GM12801 (cell line): ENCODE data around the gene CCT3.

Experiments
- TF ChIP-seq, protein P1 (sequence below): IDR thresholded peaks from one replicate; pipeline ENCODE4 v1.5.1; 2011; ENCODE audit warnings: control low read depth; ENCODE audit not compliant: insufficient read length; ENCODE audit errors: extremely low read depth

Gene CCT3

DNA sequence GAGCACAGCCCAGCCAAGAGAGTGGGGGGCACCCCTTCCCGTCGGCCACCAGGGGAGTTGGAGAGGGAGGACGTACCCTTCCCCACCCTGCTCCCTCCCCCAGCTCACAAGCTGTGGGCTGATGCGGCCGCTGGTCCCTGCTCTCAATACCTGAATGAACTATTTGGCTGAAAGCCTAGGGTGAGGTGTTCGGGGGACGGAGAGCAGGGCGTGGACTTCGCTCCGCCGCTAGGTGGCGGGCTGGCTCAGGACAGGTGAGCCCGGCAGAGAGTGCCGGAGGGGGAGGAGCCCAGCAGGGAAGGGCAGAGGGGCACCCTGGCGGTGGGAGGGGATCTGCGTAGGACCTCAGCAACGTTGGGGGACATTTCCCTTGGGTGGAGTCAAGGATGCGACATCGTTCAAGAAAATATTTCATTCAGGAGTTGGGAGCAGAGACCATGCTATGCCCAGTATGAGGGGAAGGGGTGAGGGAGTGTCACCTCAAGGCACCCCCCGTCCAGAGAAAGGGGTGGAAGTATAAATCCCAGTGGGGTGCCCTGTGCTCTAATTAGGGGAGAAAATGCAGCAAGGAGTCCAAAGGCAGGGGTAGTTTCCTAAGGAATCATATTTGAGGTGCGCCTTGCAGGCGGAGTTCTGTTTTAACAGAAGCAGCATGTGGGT is 18.9 kb upstream of the CCT3 start:
- TF ChIP-seq, protein P1, sequence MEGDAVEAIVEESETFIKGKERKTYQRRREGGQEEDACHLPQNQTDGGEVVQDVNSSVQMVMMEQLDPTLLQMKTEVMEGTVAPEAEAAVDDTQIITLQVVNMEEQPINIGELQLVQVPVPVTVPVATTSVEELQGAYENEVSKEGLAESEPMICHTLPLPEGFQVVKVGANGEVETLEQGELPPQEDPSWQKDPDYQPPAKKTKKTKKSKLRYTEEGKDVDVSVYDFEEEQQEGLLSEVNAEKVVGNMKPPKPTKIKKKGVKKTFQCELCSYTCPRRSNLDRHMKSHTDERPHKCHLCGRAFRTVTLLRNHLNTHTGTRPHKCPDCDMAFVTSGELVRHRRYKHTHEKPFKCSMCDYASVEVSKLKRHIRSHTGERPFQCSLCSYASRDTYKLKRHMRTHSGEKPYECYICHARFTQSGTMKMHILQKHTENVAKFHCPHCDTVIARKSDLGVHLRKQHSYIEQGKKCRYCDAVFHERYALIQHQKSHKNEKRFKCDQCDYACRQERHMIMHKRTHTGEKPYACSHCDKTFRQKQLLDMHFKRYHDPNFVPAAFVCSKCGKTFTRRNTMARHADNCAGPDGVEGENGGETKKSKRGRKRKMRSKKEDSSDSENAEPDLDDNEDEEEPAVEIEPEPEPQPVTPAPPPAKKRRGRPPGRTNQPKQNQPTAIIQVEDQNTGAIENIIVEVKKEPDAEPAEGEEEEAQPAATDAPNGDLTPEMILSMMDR: no peak

DNA sequence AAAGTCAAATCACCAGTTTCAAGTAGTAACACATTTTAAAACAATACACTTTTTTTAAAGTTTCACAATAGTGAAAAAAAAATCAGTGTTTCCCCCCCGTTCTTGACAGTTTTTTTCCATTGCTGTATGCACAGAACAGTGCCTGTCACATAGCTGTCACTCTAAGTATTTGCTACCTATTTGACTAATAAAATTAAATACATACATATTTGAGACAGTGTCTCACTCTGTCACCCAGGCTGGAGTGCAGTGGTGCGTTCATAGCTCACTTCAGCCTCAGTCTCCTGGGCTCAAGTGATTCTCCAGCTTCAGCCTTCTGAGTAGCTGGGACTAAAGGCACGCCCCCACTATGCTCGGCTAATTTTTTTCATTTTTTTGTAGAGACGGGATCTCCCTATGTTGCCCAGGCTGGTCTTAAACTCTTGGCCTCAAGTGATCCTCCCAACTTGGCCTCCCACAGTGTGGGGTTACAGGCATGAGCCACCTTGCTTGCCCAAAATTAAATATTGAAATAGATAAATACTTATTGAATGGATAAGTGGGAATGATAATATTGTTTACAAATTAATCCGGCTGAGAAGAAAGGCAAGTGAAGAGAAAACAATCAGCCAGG is 18.3 kb upstream of the CCT3 start:
- TF ChIP-seq, protein P1: no peak

DNA sequence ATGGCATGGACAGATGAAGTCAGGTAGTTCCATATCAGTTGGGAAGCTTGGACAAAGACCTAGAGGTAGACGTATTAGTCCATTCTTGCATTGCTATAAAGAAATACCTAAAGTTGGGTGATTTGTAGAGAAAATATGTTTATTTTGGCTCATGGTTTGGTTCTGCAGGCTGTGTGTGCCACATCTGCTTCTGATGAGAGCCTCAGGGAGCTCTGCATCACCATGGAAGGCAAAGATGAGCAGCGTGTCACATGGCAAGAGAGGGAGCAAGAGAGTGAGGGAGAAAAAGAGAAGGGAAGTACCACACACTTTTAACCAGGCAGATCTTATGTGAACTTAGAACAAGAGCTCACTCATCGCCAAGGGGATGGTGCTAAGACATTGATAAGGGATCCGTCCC is 9.2 kb upstream of the CCT3 start:
- TF ChIP-seq, protein P1: no peak

DNA sequence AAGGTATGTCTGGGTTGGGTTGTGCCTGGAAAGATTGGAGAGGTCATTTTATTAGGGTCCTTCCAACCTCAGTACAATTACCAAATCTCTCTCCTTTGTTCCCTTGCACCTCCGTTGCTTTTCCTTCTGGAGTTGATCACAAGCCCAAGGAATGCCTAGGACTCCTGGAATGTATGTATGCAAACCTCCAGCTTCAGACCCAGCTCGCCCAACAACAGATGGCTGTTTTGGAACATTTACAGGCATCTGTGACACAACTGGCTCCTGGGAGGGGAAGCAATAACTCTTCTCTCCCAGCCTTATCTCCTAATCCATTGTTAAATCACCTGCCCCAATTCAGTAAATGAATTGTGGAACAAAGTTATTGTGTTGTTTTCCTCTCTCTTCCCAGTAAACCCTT is 8.5 kb upstream of the CCT3 start:
- TF ChIP-seq, protein P1: no peak

DNA sequence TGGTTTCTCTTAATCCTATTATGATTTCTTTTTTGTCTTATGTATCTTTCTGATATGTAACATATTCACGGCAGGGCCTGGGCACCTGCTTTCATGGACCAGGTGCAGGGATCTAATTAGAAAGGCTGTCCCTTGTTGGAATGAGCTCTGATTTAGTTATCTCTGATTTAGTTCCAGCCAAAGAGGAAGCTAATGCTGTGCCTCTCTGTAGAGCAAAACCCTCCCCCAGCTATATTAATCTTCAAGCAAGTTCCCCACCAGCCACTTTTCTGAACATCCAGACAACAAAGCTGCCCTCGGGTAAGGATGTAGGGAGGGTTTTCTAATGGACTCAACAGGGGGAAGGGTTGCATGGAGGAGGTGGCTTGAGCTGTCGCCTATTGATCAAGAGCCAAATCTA is 6.3 kb upstream of the CCT3 start:
- TF ChIP-seq, protein P1: no peak

DNA sequence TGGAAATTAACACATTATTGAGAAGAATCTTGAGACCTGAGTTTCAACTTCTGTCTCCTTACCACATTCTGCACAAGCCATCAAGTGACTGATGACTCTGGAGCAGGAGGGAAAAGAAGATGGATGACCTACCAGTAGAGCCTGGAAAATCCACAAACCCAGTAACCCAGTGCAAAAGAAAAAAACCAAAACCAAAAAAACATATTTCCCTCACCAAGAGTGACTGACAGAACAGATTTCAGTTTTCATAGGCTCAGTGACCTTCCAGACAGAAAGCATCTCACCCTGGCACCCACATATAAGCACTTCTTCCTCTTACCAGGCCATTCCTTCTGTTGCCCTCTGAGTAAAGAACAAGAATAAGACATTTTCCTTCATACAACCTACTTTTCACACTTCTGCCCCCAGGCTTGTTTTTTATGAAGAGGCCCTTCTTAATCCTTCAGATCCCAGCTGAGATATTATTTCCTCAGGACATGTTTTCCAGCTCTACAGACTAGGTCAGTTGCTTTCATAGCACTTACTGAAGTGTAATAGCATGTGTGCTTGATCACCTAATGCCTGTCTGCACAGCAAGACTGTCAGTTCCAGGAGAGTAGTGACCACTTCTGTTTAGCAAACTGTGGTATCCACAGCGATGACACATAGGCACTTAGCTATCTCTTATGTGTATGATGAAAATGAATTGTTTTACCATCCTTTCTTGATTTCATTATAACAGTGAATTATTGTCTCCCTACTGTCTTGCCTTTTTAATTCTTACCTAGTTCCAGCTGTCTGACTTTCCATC is 4.3 kb upstream of the CCT3 start:
- TF ChIP-seq, protein P1: no peak

DNA sequence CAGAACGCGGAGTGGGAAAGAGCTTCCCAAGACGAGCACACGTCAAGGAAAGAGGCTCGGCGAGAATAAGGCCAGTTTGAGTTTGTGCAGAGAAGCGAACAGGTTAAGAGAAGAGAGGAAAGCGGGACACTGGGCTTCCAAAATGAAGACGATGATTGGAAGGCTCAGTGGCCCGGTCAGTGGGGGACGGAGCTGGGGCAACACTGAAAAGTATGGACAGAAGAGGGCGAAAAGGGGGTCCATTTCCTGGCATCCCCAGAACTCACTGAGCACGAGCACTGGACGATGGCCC is 258 bp downstream of the CCT3 start:
- TF ChIP-seq, protein P1: no peak
